LNCaP clone FGC (cell line): ENCODE measurements around the gene ATP10B.
A peak's percentile ranks its signal among the peaks of the same experiment; 100 is the strongest.
"Not testable (repeated sequence)": the region's sequence is repeated elsewhere in the genome, so short reads cannot be mapped to it uniquely, and the experiment has no call there.

ENCODE experiments used
- DNase-seq: peaks from one replicate; pipeline ENCODE4 v3.0.0-alpha.2; 2011; ENCODE audit warnings: low read depth
- H3K4me3 ChIP-seq: 2 replicates; pipeline ENCODE4 v1.5.1; 2011; ENCODE audit warnings: mild to moderate bottlenecking, low read depth, low read length, control low read depth
- TF ChIP-seq, protein P1 (sequence below): IDR thresholded peaks from 2 replicates; pipeline ENCODE4 v1.5.1; 2012; ENCODE audit warnings: mild to moderate bottlenecking; ENCODE audit not compliant: control insufficient read depth, insufficient read depth; ENCODE audit errors: extremely low read depth

ATP10B gene

GRCh38 chr5:160852049-160852448 is at the start of gene ATP10B:
TSS of gene ATP10B (minus strand) at chr5:160852211. CDS start at chr5:160688074, 164,137 bp downstream.
- H3K4me3 ChIP-seq: no peak within 1 kb of the TSS
- TF ChIP-seq, protein P1, sequence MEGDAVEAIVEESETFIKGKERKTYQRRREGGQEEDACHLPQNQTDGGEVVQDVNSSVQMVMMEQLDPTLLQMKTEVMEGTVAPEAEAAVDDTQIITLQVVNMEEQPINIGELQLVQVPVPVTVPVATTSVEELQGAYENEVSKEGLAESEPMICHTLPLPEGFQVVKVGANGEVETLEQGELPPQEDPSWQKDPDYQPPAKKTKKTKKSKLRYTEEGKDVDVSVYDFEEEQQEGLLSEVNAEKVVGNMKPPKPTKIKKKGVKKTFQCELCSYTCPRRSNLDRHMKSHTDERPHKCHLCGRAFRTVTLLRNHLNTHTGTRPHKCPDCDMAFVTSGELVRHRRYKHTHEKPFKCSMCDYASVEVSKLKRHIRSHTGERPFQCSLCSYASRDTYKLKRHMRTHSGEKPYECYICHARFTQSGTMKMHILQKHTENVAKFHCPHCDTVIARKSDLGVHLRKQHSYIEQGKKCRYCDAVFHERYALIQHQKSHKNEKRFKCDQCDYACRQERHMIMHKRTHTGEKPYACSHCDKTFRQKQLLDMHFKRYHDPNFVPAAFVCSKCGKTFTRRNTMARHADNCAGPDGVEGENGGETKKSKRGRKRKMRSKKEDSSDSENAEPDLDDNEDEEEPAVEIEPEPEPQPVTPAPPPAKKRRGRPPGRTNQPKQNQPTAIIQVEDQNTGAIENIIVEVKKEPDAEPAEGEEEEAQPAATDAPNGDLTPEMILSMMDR: no peak
- no peak for DNase-seq

DNA sequence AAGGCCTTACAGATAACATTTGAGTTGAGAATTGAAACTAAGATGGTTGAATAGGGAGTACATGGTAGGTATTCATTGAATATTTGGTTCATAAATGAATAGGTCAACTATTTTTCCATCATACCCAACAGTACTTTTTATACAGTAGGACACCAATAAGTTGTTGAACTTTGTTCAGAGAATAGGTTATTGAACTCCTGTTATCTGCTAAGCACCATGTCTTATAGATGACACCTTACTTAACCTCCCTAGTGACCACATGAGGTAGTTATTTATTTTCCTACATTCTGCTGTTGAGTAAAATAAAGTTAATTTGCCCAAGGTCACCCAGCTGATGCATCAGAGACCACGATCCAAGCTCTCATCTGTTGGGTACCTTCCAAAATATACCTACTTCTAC is 49.6 kb upstream of the ATP10B start:
- no peak for DNase-seq
- TF ChIP-seq, protein P1: no peak
- H3K4me3 ChIP-seq: no peak overlapping the region

DNA sequence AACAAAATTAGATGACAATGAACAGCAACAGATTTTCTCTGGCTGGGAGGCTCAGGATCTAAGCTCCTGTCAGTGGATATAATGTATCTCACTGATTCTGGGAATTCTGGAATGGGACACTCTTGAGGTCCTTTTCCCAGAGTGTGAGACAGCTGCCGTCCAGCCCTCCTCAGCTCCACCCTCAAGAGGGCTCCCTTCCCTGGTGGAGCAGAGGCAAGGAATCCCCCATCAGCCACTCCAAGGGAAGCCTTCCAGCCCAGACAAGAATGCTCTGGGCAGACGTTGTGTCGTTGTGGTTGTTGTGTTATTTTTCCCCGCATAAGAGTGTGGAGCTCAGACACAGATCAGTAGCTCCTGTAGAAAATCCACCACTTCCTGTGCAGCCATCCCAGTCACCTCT is 47.7 kb upstream of the ATP10B start:
- TF ChIP-seq, protein P1: no peak
- DNase-seq: no peak
- no peak overlapping the region for H3K4me3 ChIP-seq

DNA sequence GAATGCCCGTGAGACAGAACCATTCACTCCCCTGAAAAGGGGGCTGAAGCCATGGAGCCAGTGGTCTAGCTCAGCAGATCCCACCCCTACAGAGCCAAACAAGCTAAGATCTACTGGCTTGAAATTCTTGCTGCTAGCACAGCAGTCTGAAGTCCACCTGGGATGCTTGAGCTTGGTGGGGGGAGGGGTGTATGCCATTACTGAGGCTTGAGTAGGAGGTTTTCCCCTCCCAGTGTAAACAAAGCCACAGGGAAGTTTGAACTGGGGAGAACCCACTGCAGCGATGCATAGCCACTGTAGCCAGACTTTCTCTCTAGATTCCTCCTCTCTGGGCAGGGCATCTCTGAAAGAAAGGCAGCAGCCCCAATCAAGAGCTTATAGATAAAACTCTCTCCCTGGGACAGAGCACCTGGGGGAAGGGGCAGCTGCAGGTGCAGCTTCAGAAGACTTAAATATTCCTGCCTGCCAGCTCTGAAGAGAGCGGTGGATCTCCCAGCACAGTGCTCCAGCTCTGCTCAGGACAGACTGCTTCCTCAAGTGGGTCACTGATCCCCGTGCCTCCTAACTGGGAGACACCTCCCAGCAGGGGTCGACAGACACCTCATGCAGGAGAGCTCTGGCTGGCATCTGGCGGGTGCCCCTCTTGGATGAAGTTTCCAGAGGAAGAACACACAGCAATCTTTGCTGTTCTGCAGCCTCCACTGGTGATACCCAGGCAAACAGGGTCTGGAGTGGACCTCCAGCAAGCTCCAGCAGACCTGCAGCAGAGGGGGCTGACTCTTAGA is 41.4 kb upstream of the ATP10B start:
- not testable (repeated sequence) for DNase-seq, H3K4me3 ChIP-seq

- no peak overlapping the region for H3K4me3 ChIP-seq
- no peak for DNase-seq
- TF ChIP-seq, protein P1: no peak
Measured at GRCh38 chr5:160887780-160888179, 35.8 kb upstream of the ATP10B start.

GRCh38 chr5:160873560-160874200 is 21.7 kb upstream of the ATP10B start:
- H3K4me3 ChIP-seq, DNase-seq: not testable (repeated sequence)

- DNase-seq: peak; percentile 51
- no peak overlapping the region for H3K4me3 ChIP-seq
- TF ChIP-seq, protein P1: no peak
Measured at GRCh38 chr5:160869989-160870521, 18.0 kb upstream of the ATP10B start.
